AG08396 (cell line): Measurements from ENCODE around the gene TCEA2.
"Not testable (repeated sequence)": the region's sequence is repeated elsewhere in the genome, so short reads cannot be mapped to it uniquely, and the experiment has no call there.

Experiments
- DNase-seq: peaks from one replicate; pipeline ENCODE4 v3.0.0; 2012; ENCODE audit warnings: low spot score, mixed read lengths

The TCEA2 gene

GRCh38 chr20:64077876-64078551 is 15.0 kb downstream of the TCEA2 start:
- no peak for DNase-seq

- no peak for DNase-seq
Measured at GRCh38 chr20:64078934-64079272, 15.9 kb downstream of the TCEA2 start.

- DNase-seq, result peak; percentile 91
Measured at GRCh38 chr20:64079273-64080012, 16.4 kb downstream of the TCEA2 start, which contains the start of gene RGS19. Gene RGS19, minus strand, starts transcription at chr20:64079518. Its CDS starts 2,632 bp downstream, at chr20:64076886.

GRCh38 chr20:64080013-64080812 is 17.2 kb downstream of the TCEA2 start, which contains the start of gene OPRL1:
Gene OPRL1, plus strand, starts transcription at chr20:64080082. Its CDS starts 12,639 bp downstream, at chr20:64092721.
- no peak for DNase-seq

DNA sequence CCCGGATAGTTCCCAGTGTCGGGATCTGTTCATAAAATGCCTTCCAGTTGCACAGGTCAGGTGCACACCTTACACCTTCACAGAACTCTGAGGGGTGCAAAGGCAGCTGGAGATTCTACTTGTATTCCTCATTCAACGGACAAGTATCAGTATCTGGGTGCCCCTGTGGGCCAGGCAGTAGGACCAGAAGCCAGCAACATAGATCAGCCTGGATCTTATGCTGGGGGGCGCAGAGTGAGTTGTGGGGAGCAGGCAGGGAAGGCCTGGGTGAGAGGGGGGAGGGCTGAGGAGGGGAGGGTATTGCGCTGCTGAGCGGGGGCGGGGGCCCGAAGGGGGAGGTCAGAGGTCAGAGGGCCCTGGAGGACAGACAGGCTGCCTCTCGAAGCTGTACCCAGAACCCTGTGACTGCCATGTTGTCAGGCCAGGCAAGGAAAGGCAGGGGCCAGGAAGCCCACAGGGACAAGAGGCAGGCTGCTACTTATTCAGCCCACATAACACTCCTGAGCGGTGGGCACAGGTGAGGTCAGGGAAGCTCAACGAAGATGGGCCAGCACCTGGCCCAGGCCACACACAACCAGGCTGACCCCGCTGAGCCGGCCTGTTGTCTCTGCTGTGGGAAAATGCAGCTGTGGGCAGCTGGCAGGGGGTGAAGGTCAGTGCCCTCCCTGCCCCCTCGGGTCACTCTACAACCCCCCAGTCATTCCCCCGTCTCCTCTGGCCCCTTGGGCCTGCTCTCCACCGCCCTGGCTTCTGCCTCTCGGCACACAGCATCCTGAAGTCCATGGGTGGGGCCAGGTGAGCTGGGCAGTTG is 18.0 kb downstream of the TCEA2 start:
- DNase-seq, result no peak

GRCh38 chr20:64081624-64081964 is 18.6 kb downstream of the TCEA2 start:
- DNase-seq, result no peak

DNA sequence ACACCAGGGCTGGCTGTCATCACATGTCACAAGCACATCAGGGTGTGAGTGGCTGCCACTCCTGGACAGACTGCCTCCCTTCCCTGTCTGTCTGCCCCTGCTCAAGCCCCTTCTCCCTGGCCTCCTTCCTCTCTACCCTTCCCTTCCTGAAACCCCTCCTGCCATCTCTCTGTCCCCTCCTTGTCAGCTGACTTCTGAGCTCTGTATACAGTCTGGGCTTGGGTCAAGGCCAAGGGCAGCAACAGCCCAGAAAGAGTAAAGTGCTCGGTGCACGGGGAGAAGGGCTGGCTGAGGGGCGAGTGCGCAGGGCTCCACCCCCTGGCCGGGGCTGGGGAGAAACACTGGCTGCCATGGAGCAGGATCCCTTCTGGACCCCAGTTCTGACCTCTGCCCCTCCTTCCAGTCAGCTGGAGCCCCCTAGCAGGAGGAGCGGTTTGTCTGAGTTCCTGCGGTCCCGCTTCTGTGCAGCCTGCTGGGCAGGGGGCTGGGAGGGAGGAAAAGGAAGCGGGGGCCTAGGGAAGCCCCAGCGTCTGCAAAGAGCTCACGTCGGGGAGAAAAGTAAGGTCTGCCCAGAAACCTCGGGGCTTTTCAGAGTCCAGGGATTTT is 19.2 kb downstream of the TCEA2 start:
- DNase-seq, result no peak

- no peak for DNase-seq
Measured at GRCh38 chr20:64082820-64083377, 19.9 kb downstream of the TCEA2 start.

DNA sequence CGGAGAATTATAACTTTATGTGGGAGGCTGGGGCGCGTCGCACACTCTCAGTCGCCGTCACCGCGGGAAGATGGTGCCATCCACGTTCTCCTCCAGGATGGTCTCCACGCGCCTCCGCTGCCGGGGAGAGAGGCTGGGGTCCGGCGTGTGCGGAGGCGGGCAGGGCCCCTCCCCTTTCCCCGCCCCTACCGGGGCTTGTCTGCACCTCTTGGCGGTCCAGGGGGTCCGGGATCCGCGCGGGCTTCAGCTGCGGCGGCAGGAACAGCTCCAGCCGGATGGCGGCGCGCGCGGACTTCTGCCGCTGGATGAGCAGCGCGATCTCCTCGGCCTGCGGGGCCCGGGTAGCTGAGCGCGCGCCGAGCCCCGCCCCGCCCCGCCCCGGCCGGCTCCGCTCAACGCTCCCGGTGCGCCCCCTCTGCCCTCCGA is 20.4 kb downstream of the TCEA2 start:
- peak; percentile 85 for DNase-seq

- DNase-seq, result no peak
Measured at GRCh38 chr20:64083804-64084684, 21.0 kb downstream of the TCEA2 start, which contains the start of gene LKAAEAR1. Gene LKAAEAR1, minus strand, starts transcription at chr20:64084398. Its CDS starts 179 bp downstream, at chr20:64084219.

DNA sequence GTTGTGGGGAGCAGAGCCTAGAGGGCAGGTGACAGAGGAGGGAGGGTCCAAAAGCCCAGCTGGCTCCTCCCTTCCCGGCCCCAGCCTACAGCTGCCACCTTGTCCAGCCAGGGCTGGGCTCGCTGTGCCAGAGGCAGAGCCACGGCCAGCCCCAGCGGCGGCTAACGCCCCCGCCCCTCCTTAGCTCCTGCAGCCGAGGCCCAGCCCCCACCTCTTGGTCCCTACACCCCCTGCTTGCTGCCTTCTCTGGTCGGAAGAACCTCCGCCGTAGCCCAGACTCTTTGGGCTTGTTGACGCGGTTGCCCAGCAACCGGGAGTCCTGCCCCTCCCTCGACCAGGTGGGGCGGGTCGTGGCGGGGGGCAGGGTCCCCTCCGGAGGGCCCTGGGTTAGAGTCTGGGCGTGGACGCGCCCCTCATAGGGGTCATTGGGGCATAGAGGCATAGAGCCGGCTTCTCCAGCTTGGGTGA is 21.7 kb downstream of the TCEA2 start:
- DNase-seq, result no peak

DNA sequence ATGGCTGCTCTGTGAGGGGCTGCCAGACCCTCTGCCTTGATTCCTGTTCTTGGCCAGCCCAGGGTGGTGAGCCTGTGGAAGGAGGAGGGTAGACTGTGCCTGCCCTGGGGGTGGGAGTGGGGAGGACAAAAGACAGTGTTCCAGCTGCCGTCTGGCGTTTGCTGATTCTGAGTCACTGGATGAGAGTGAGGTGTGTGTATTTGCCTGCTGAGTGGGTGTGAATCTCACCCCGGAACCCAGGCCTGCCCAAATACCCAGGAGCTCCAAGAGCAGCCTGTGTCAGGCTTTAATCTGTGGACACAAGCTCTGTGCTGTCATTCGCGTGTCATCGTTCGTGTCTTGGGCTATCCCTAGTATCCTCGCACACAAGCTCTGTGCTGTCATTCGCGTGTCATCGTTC is 23.8 kb downstream of the TCEA2 start:
- no peak for DNase-seq

GRCh38 chr20:64087226-64087825 is 24.3 kb downstream of the TCEA2 start:
- DNase-seq, result not testable (repeated sequence)

DNA sequence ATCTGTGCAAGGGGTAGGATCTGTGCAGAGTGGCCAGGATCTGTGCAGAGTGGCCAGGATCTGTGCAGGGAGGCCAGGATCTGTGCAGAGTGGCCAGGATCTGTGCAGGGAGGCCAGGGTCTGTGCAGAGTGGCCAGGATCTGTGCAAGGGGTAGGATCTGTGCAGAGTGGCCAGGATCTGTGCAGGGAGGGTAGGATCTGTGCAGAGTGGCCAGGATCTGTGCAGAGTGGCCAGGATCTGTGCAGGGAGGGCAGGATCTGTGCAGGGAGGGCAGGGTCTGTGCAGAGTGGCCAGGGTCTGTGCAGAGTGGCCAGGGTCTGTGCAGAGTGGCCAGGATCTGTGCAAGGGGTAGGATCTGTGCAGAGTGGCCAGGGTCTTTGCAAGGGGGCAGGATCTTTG is 25.6 kb downstream of the TCEA2 start:
- not testable (repeated sequence) for DNase-seq

DNA sequence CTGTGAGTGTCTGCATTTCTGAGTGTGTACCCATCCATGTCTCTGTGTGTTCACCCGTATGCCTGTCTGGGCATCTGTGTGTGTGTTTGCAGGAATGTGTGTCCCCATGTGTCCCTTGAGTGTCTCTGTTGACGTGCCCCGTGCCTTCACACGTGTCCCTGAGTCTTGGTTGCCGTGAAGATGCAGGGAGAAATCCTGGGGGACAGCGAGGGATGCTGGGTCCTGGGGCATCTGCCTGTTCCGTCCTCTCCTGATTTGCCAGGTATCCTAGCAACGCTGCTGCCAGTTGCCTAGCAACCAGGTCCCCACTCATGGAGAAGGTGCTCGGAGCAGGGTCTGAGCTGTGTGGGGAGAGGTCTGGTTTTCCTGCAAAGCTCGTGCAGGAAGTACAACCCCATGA is 27.2 kb downstream of the TCEA2 start:
- DNase-seq, result no peak

- DNase-seq, result no peak
Measured at GRCh38 chr20:64091340-64091739, 28.3 kb downstream of the TCEA2 start.

GRCh38 chr20:64091770-64092169 is 28.8 kb downstream of the TCEA2 start:
- no peak for DNase-seq

DNA sequence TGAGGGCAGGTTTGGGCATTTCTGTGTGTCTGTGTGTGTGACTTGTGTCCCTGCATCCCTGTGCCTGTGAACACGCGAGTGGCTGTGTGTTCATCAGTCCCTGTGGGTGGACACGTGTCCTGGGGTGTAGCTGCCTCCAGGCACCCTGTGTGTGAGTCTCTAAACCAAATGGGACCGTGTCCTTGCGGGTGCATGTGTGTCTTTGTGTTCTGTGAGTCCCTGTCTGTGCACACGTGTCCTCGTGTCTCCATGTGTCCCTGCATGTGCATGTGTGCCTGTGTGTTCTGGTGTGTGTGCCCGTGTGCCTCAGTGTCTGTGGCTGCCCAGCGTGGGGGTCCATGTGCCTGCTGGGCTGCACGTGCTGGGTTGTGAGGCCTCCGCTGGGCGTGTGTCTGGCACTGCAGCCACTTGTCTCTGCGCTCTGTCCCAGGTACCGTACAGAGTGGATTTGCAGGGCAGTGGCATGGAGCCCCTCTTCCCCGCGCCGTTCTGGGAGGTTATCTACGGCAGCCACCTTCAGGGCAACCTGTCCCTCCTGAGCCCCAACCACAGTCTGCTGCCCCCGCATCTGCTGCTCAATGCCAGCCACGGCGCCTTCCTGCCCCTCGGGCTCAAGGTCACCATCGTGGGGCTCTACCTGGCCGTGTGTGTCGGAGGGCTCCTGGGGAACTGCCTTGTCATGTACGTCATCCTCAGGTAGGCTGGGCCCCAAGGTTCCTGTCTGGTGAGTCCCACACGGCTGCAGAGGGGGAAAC is 29.4 kb downstream of the TCEA2 start:
- DNase-seq, result no peak

DNA sequence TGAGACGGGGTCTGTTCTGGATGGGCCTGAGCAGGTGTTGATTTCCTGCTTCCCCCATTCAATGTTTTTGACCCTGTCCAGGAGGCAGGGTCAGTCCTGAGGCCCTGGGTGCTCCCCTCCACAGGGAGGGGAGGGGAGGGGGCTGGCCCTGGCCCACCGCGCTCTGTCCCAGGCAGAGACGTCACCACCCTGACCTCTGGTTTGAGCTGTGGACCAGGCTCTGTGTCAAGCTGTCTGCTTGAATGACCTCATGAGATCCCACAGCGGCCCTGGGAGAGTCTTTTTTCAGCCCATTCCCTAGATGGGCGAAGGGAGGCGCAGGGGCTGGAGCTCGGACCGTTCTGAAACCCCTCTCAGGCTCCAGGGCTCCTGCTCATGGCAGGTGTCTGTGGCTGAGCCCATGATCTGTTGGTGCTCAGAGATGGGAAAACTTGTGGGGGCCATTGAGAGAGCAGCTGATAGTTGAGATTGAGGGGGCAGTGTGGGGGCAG is 30.1 kb downstream of the TCEA2 start:
- no peak for DNase-seq
